ENCODE data around the gene CITED4.

GRCh38 chr1:40895601-40896000, 33.4 kb upstream of the CITED4 start:
- TF ChIP-seq CTCF (IDR thresholded peaks at IDR 0.05) (no peak), POLR2A (IDR thresholded peaks at IDR 0.05) (no peak), POLR2AphosphoS5 (IDR thresholded peaks at IDR 0.05) (no peak), EP300 (IDR thresholded peaks at IDR 0.05; ENCODE audit: low read depth) (no peak)

Data from transverse colon (tissue), 4 donors.